ENCODE measurements around the gene USP43. TPM values are rescaled to one million over a fixed set of nuclear protein-coding genes. Genes with fewer than 3 reads are reported as not detected.

USP43 gene
- total RNA-seq, 1 donor from 2014 or later, result 0.29 TPM

- peaks cover 16% of the 10 kb centered on the region for H3K27me3 Mint-ChIP-seq
- no peaks in the 10 kb centered on the region for H3K4me1 Mint-ChIP-seq
- no peaks in the 10 kb centered on the region for H3K36me3 Mint-ChIP-seq (ENCODE audit: low read depth)
- TF ChIP-seq, protein P1, sequence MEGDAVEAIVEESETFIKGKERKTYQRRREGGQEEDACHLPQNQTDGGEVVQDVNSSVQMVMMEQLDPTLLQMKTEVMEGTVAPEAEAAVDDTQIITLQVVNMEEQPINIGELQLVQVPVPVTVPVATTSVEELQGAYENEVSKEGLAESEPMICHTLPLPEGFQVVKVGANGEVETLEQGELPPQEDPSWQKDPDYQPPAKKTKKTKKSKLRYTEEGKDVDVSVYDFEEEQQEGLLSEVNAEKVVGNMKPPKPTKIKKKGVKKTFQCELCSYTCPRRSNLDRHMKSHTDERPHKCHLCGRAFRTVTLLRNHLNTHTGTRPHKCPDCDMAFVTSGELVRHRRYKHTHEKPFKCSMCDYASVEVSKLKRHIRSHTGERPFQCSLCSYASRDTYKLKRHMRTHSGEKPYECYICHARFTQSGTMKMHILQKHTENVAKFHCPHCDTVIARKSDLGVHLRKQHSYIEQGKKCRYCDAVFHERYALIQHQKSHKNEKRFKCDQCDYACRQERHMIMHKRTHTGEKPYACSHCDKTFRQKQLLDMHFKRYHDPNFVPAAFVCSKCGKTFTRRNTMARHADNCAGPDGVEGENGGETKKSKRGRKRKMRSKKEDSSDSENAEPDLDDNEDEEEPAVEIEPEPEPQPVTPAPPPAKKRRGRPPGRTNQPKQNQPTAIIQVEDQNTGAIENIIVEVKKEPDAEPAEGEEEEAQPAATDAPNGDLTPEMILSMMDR (IDR thresholded peaks at IDR 0.05), result no peak
- ATAC-seq (ENCODE audit: low read depth) (no peak), DNase-seq (no peak)
- H3K27ac Mint-ChIP-seq, result no peak overlapping the region
- ChIA-PET POLR2A (no interaction called here), CTCF (no interaction called here)
- intact Hi-C loops (cut with micrococcal nuclease), result no loop called here
- H3K9me3 Mint-ChIP-seq, result no peaks in the 10 kb centered on the region
- H3K4me3 Mint-ChIP-seq, result no peak overlapping the region
Measured at GRCh38 chr17:9755083-9755482, 109.8 kb downstream of the USP43 start.

DNA sequence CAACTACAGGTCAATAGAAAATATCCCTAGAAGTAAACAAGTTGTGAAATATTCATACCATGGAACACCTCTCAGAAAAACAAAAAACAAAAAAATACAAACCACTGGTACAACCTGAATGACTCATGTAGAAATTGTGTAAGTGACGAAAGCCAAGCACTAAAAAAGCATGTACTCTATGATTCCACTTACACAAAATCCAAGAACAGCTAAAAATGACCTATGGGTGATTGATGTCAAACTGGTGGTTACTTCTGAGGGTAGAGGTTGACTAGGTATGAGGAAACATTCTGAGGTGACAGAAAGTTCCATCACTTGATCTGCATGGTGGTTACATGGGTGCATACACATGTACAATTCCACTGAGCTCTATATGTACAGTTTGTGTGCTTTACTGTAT is 114.9 kb downstream of the USP43 start:
- DNase-seq, result no peak
- no peak for ATAC-seq (ENCODE audit: low read depth)
- H3K27me3 Mint-ChIP-seq, result peaks cover 4% of the 10 kb centered on the region
- H3K4me3 Mint-ChIP-seq, result no peak overlapping the region
- H3K27ac Mint-ChIP-seq, result no peak overlapping the region
- TF ChIP-seq, protein P1 (IDR thresholded peaks at IDR 0.05), result no peak
- no peaks in the 10 kb centered on the region for H3K36me3 Mint-ChIP-seq (ENCODE audit: low read depth)
- H3K4me1 Mint-ChIP-seq, result no peaks in the 10 kb centered on the region
- ChIA-PET POLR2A (no interaction called here), CTCF (no interaction called here)
- intact Hi-C loops (cut with micrococcal nuclease), result no loop called here
- H3K9me3 Mint-ChIP-seq, result no peaks in the 10 kb centered on the region

DNA sequence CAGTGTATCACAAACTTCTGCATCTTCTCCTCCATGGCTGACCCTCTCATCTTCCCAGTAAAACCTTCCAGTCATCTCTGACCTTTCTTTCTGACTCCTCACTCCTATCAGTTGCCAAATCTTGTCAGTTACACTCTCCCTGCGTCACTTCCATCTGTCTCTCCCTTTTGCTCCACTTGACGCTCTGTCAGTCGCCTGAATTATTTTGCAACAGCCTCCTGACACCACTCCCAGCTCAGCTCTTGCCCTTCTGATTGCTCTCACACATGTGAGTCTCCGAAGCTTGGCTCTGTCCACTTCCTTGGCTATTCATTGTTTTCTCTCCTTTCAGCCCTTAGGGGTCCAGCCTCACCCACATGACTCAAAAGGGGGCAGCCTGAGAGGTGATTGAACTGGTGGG is 118.3 kb downstream of the USP43 start:
- Mint-ChIP-seq H3K4me1 (no peaks in the 10 kb centered on the region), H3K27me3 (peaks cover 2% of the 10 kb centered on the region), H3K36me3 (ENCODE audit: low read depth) (no peaks in the 10 kb centered on the region), H3K4me3 (no peak overlapping the region), H3K27ac (no peak overlapping the region), H3K9me3 (no peaks in the 10 kb centered on the region)
- intact Hi-C loops (cut with micrococcal nuclease), result no loop called here
- ChIA-PET CTCF (no interaction called here), POLR2A (no interaction called here)
- TF ChIP-seq, protein P1 (IDR thresholded peaks at IDR 0.05), result no peak
- ATAC-seq (ENCODE audit: low read depth) (no peak), DNase-seq (no peak)

DNA sequence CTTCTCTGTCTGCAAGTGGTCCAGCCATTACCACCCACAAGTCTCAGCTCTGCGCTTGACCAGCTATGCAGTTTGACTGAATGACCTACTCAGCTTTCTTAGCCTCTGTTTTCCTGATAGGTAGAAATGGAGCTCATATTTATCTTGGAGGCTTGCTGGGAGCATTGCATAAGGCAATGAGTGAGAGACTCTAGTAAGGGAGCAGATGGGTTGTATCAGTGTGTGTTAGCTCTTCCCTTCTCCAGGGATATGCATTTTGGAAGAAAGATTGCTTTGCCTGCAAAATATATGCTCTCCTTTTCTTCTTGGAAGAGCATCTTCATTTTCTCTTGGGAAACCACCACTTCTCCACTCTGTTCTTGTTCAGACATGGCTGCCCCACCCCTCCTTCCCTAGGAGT is 120.0 kb downstream of the USP43 start:
- ATAC-seq (ENCODE audit: low read depth) (no peak), DNase-seq (no peak)
- intact Hi-C loops (cut with micrococcal nuclease), result no loop called here
- no peaks in the 10 kb centered on the region for H3K9me3 Mint-ChIP-seq
- TF ChIP-seq, protein P1 (IDR thresholded peaks at IDR 0.05), result no peak
- H3K4me3 Mint-ChIP-seq, result no peak overlapping the region
- POLR2A ChIA-PET, result no interaction called here
- no peaks in the 10 kb centered on the region for H3K4me1 Mint-ChIP-seq
- no peaks in the 10 kb centered on the region for H3K36me3 Mint-ChIP-seq (ENCODE audit: low read depth)
- no peak overlapping the region for H3K27ac Mint-ChIP-seq
- CTCF ChIA-PET, result no interaction called here
- peaks cover 2% of the 10 kb centered on the region for H3K27me3 Mint-ChIP-seq

GRCh38 chr17:9766970-9767369 is 121.7 kb downstream of the USP43 start:
- DNase-seq (no peak), ATAC-seq (ENCODE audit: low read depth) (no peak)
- H3K4me1 Mint-ChIP-seq, result no peaks in the 10 kb centered on the region
- TF ChIP-seq, protein P1 (IDR thresholded peaks at IDR 0.05), result no peak
- H3K27ac Mint-ChIP-seq, result no peak overlapping the region
- H3K9me3 Mint-ChIP-seq, result no peaks in the 10 kb centered on the region
- no peak overlapping the region for H3K4me3 Mint-ChIP-seq
- no peaks in the 10 kb centered on the region for H3K36me3 Mint-ChIP-seq (ENCODE audit: low read depth)
- intact Hi-C loops (cut with micrococcal nuclease), result no loop called here
- ChIA-PET POLR2A (no interaction called here), CTCF (no interaction called here)
- peaks cover 2% of the 10 kb centered on the region for H3K27me3 Mint-ChIP-seq
